Measurements from ENCODE around the gene AKR7A3. TPM values are rescaled to one million over a fixed set of nuclear protein-coding genes. Genes with fewer than 3 reads are reported as not detected.

The AKR7A3 gene
- total and polyA plus RNA-seq, 10 of the 15 experiments (the other 5 are each of a cell fraction or from before 2014, with no cell fraction given) = 0.10 to 1.1 (median 0.25) TPM; not detected in 2

GRCh38 chr1:19239876-19240275 is 48.7 kb downstream of the AKR7A3 start:
- intact Hi-C loops (cut with micrococcal nuclease; ENCODE audit: unreplicated experiment) = loop anchor here (2.0 to 10.0 kb wide), 2 partner anchors 85 to 355 kb away; no protein-coding TSS in a partner anchor
- ChIA-PET CTCF (interaction anchor here (0.7 to 3.6 kb wide), 15 partner anchors 11 to 356 kb away, joined by 3 to 20 read pairs (median 4); no protein-coding TSS in a partner anchor), RAD21 (ENCODE audit: unreplicated experiment) (interaction anchor here (0.9 to 1.4 kb wide), 3 partner anchors 64 to 331 kb away, joined by 3 to 5 read pairs (median 3); no protein-coding TSS in a partner anchor), POLR2A (no interaction called here), SMC1A (ENCODE audit: uncharacterized antibody, unreplicated experiment) (interaction anchor here (0.7 to 0.9 kb wide), 3 partner anchors 29 to 42 kb away, joined by 3 read pairs; no protein-coding TSS in a partner anchor)
- 98% methylated on average over 7 of the region's 7 CpGs for WGBS (ENCODE audit: insufficient coverage, insufficient replicate concordance, low lambda C conversion rate, missing lambda C conversion rate)
- Histone ChIP-seq H3K79me2 (ENCODE audit: control insufficient read depth, insufficient read depth, low read length) (no peaks in the 10 kb centered on the region), H3K4me2 (ENCODE audit: control insufficient read depth, insufficient read depth) (no peak overlapping the region), H3K4me1 (ENCODE audit: control insufficient read depth, insufficient read depth, low read length) (no peaks in the 10 kb centered on the region), H4K20me1 (ENCODE audit: control insufficient read depth, insufficient read depth) (no peaks in the 10 kb centered on the region), H3K4me3 (no peak overlapping the region), H2AFZ (ENCODE audit: control insufficient read depth, low read depth, low read length) (no peak overlapping the region), H3K9me3 (replicated peaks; ENCODE audit: control insufficient read depth, insufficient read depth, low read length) (no peaks in the 10 kb centered on the region), H3K27me3 (replicated peaks in 1 of 2; ENCODE audit: control insufficient read depth in 2 of 2, insufficient read depth in 2 of 2, low read length in 1 of 2) (no peaks in the 10 kb centered on the region), H3K27ac (ENCODE audit: control insufficient read depth, insufficient read depth) (no peak overlapping the region), H3K36me3 (ENCODE audit: control insufficient read depth in 2 of 2, insufficient read depth in 2 of 2, low read length in 1 of 2) (peaks cover 36 to 72% of the 10 kb centered on the region in 2 experiments), H3K9ac (ENCODE audit: control insufficient read depth, insufficient read depth, low read length) (no peak overlapping the region)
- no peak for ATAC-seq
- DNase-seq (ENCODE audit: low read depth, low spot score) = no peak
- FAIRE-seq = no peak
- no TSS peak for BruUV-seq (replicated peaks)
- in situ Hi-C loops (cut with MboI) = no loop called here
- no peak for TF ChIP-seq SMAD1 (IDR thresholded peaks at IDR 0.05; ENCODE audit: low read depth, partially characterized antibody)
- no peak for TF ChIP-seq ZBED1 (IDR thresholded peaks at IDR 0.05; ENCODE audit: borderline replicate concordance)
- no peak for TF ChIP-seq POLR2A (IDR thresholded peaks at IDR 0.05; ENCODE audit: low read depth, low read length)
- TF ChIP-seq SUPT20H (IDR thresholded peaks at IDR 0.05; ENCODE audit: borderline replicate concordance, control insufficient read depth, low read depth, low read length) = no peak
- no peak for TF ChIP-seq SREBF2 (IDR thresholded peaks at IDR 0.05; ENCODE audit: low read length)
- TF ChIP-seq NBN (IDR thresholded peaks at IDR 0.05) = no peak
- TF ChIP-seq RFX5 (IDR thresholded peaks at IDR 0.05; ENCODE audit: low read depth, low read length) = no peak
- TF ChIP-seq, protein P1, sequence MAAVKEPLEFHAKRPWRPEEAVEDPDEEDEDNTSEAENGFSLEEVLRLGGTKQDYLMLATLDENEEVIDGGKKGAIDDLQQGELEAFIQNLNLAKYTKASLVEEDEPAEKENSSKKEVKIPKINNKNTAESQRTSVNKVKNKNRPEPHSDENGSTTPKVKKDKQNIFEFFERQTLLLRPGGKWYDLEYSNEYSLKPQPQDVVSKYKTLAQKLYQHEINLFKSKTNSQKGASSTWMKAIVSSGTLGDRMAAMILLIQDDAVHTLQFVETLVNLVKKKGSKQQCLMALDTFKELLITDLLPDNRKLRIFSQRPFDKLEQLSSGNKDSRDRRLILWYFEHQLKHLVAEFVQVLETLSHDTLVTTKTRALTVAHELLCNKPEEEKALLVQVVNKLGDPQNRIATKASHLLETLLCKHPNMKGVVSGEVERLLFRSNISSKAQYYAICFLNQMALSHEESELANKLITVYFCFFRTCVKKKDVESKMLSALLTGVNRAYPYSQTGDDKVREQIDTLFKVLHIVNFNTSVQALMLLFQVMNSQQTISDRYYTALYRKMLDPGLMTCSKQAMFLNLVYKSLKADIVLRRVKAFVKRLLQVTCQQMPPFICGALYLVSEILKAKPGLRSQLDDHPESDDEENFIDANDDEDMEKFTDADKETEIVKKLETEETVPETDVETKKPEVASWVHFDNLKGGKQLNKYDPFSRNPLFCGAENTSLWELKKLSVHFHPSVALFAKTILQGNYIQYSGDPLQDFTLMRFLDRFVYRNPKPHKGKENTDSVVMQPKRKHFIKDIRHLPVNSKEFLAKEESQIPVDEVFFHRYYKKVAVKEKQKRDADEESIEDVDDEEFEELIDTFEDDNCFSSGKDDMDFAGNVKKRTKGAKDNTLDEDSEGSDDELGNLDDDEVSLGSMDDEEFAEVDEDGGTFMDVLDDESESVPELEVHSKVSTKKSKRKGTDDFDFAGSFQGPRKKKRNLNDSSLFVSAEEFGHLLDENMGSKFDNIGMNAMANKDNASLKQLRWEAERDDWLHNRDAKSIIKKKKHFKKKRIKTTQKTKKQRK (IDR thresholded peaks at IDR 0.05; ENCODE audit: low read depth, low read length) = no peak
- TF ChIP-seq, protein P2, sequence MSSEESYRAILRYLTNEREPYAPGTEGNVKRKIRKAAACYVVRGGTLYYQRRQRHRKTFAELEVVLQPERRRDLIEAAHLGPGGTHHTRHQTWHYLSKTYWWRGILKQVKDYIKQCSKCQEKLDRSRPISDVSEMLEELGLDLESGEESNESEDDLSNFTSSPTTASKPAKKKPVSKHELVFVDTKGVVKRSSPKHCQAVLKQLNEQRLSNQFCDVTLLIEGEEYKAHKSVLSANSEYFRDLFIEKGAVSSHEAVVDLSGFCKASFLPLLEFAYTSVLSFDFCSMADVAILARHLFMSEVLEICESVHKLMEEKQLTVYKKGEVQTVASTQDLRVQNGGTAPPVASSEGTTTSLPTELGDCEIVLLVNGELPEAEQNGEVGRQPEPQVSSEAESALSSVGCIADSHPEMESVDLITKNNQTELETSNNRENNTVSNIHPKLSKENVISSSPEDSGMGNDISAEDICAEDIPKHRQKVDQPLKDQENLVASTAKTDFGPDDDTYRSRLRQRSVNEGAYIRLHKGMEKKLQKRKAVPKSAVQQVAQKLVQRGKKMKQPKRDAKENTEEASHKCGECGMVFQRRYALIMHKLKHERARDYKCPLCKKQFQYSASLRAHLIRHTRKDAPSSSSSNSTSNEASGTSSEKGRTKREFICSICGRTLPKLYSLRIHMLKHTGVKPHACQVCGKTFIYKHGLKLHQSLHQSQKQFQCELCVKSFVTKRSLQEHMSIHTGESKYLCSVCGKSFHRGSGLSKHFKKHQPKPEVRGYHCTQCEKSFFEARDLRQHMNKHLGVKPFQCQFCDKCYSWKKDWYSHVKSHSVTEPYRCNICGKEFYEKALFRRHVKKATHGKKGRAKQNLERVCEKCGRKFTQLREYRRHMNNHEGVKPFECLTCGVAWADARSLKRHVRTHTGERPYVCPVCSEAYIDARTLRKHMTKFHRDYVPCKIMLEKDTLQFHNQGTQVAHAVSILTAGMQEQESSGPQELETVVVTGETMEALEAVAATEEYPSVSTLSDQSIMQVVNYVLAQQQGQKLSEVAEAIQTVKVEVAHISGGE (CRISPR knock-in tag; IDR thresholded peaks at IDR 0.05) = no peak
- TF ChIP-seq TCF7 (IDR thresholded peaks at IDR 0.05; ENCODE audit: borderline replicate concordance) = no peak
- TF ChIP-seq, protein P3, sequence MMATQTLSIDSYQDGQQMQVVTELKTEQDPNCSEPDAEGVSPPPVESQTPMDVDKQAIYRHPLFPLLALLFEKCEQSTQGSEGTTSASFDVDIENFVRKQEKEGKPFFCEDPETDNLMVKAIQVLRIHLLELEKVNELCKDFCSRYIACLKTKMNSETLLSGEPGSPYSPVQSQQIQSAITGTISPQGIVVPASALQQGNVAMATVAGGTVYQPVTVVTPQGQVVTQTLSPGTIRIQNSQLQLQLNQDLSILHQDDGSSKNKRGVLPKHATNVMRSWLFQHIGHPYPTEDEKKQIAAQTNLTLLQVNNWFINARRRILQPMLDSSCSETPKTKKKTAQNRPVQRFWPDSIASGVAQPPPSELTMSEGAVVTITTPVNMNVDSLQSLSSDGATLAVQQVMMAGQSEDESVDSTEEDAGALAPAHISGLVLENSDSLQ (IDR thresholded peaks at IDR 0.05) = no peak
- TF ChIP-seq ZBTB4 (CRISPR knock-in tag; IDR thresholded peaks at IDR 0.05) = no peak
- TF ChIP-seq ATF3 (IDR thresholded peaks at IDR 0.05; ENCODE audit: borderline replicate concordance, extremely low read depth, low read depth, low read length) = no peak

All from GM12878 (cell line).